ENCODE measurements around the gene BNIPL.
A peak's percentile ranks its signal among the peaks of the same experiment; 100 is the strongest.

BNIPL gene

GRCh38 chr1:151059109-151060006, 23.0 kb downstream of the BNIPL start, which contains the start of gene CDC42SE1:
Gene CDC42SE1, minus strand, starts transcription at chr1:151059622. Its CDS starts 3,892 bp downstream, at chr1:151055730.
- DNase-seq = peak; percentile 90

GRCh38 chr1:151060007-151060656, 23.7 kb downstream of the BNIPL start, which contains the start of gene MLLT11:
Gene MLLT11, plus strand, starts transcription at chr1:151060397. Its CDS starts 6,828 bp downstream, at chr1:151067225.
- DNase-seq = peak; percentile 80

GRCh38 chr1:151060657-151061421, 24.5 kb downstream of the BNIPL start:
- DNase-seq = no peak

DNA sequence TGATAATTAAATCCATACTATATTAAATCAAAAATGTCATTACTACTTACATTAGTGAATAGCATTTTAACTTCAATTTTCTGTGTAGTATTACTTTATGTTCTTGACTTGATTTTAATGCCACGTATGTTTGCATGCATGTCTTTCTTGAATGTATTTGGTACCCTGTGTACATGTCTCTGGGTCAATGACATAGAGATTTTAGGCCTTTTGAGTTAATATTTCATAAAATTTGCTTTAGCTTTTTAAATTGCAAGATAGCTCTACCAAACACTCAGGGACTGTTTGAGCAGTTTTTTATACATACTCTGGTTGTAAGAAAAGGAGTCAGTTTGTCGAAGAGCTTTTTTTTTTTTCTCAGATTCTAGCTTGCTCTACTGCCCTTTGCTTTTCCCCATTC, 25.3 kb downstream of the BNIPL start:
- DNase-seq = no peak

GRCh38 chr1:151062741-151063371, 26.5 kb downstream of the BNIPL start:
- DNase-seq = no peak

DNA sequence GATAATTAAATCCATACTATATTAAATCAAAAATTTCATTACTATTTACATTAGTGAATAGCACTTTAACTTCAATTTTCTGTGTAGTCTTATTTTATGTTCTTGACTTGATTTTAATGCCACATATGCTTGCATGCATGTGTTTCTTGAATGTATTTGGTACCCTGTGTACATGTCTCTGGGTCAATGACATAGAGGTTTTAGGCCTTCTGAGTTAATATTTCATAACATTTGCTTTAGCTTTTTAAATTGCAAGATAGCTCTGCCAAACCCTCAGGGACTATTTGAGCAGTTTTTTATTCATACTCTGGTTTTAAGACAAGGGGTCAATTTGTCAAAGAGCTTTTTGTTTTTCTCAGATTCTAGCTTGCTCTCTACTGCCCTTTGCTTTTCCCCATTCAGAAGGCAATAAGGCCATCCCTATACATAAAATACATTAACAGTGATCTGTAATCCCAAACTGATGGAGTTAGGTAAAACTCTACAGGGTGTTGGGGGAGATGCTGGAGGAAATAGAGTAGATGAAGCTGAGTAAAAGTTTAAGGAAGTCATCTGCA, 28.8 kb downstream of the BNIPL start:
- DNase-seq = no peak

- no peak for DNase-seq
Measured at GRCh38 chr1:151067185-151067584, 30.8 kb downstream of the BNIPL start.

GRCh38 chr1:151069103-151069486, 32.7 kb downstream of the BNIPL start:
- no peak for DNase-seq

DNA sequence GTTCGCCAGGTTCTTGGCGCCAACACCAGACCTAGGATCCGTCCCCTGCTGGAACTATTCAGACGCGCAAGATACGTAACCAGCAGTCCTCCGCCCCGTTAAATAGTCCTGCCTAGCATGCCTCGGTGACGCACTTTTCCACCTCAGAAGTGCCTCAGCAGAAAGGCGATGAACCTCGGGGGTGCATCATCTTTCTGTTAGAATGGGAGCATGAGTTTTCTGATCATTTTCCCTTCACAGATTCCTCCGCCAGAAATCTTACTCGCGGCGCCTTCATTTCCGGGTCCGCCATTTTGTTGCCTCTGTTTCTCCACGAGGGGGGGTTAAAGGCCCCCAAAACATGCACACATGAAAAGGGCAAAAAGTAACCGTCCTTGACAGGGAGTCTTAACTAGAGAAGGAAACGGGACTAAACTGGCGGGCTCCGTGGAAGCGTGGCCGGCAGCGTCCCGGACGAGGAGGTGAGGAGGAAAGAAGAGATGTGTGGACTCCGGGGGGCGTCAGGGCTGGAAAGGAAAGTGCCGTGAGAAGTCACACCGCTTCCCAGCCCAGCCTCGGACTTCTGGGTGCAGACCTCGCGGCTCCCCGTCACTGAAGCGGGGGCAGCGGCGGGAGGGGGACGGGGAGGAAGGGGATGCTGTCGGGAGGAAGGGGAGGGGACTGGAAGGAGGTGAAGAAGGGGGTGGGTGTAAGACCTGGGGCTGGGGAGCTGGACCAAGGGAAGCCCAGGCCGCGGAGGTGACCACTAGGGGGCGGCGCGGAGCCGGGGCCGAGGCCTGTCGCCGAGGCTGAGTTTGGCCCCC, 34.3 kb downstream of the BNIPL start, which contains the start of gene GABPB2:
Gene GABPB2 (plus strand): TSS at position 288 of the 803 bp plus-strand sequence. CDS start 17,429 bp downstream, outside the sequence.
- DNase-seq = peak; percentile 96

GRCh38 chr1:151072224-151072623, 35.8 kb downstream of the BNIPL start:
- no peak for DNase-seq

DNA sequence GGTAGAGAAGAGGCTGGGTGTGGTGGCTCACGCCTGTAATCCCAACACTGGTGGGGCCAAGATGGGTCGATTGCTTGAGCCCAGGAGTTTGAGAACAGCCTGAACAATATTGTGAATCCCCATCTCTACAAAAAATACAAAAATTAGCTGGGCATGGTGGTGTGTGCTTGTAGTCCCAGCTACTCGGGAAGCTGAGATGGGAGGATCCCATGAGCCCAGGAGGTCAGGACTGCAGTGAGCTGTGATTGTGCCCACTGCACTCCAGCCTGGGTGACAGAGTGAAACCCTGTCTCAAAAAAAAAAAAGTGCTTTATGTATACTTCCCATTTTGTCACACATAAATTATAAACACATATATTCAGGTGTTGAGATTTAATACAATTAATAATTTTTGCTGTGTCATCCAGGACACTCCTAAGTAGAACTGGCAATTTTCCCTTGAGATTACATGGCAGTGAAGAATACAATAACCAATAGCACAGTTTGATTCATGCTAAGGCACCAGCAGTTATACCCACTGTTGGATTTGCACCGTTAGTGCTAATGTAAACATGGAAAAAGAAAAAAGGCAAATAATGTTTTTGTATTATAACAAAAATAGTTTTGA, 49.7 kb downstream of the BNIPL start:
- DNase-seq = no peak
